ENCODE data around the gene SLC44A5.
"Not testable (repeated sequence)": the region's sequence is repeated elsewhere in the genome, so short reads cannot be mapped to it uniquely, and the experiment has no call there.

Gene SLC44A5

GRCh38 chr1:75293270-75293669 lies 317.6 kb downstream of the SLC44A5 start:
- H3K9ac ChIP-seq (ENCODE audit: low read length), result no peak overlapping the region
- no peak overlapping the region for H3K27ac ChIP-seq (ENCODE audit: low read depth, low read length)
- H3K27me3 ChIP-seq (ENCODE audit: control insufficient read depth in 1 of 2, insufficient read depth in 2 of 2, low read length in 2 of 2), result no peaks in the 10 kb centered on the region
- H3K9me3 ChIP-seq (ENCODE audit: low read length), result no peaks in the 10 kb centered on the region
- no peak overlapping the region for H3K4me3 ChIP-seq (ENCODE audit: low read depth in 1 of 2, low read length in 2 of 2)
- H3K4me1 ChIP-seq (ENCODE audit: insufficient read depth, low read length), result no peaks in the 10 kb centered on the region
- H3K36me3 ChIP-seq (ENCODE audit: insufficient read depth, low read length), result no peaks in the 10 kb centered on the region

- H3K36me3 ChIP-seq (ENCODE audit: insufficient read depth, low read length), result no peaks in the 10 kb centered on the region
- no peaks in the 10 kb centered on the region for H3K9me3 ChIP-seq (ENCODE audit: low read length)
- no peaks in the 10 kb centered on the region for H3K27me3 ChIP-seq (ENCODE audit: control insufficient read depth in 1 of 2, insufficient read depth in 2 of 2, low read length in 2 of 2)
- no peak overlapping the region for H3K9ac ChIP-seq (ENCODE audit: low read length)
- no peak overlapping the region for H3K27ac ChIP-seq (ENCODE audit: low read depth, low read length)
- no peak overlapping the region for H3K4me3 ChIP-seq (ENCODE audit: low read depth in 1 of 2, low read length in 2 of 2)
- H3K4me1 ChIP-seq (ENCODE audit: insufficient read depth, low read length), result no peaks in the 10 kb centered on the region
Measured at GRCh38 chr1:75292013-75292412, 318.9 kb downstream of the SLC44A5 start.

GRCh38 chr1:75276385-75276784 lies 334.5 kb downstream of the SLC44A5 start:
- H3K4me3 ChIP-seq (ENCODE audit: low read depth in 1 of 2, low read length in 2 of 2), result no peak overlapping the region
- H3K9me3 ChIP-seq (ENCODE audit: low read length), result no peaks in the 10 kb centered on the region
- no peak overlapping the region for H3K27ac ChIP-seq (ENCODE audit: low read depth, low read length)
- no peaks in the 10 kb centered on the region for H3K27me3 ChIP-seq (ENCODE audit: control insufficient read depth in 1 of 2, insufficient read depth in 2 of 2, low read length in 2 of 2)
- no peaks in the 10 kb centered on the region for H3K4me1 ChIP-seq (ENCODE audit: insufficient read depth, low read length)
- H3K36me3 ChIP-seq (ENCODE audit: insufficient read depth, low read length), result no peaks in the 10 kb centered on the region
- no peak overlapping the region for H3K9ac ChIP-seq (ENCODE audit: low read length)

- H3K4me1 ChIP-seq (ENCODE audit: insufficient read depth, low read length), result no peaks in the 10 kb centered on the region
- no peak overlapping the region for H3K4me3 ChIP-seq (ENCODE audit: low read depth in 1 of 2, low read length in 2 of 2)
- H3K9me3 ChIP-seq (ENCODE audit: low read length), result no peaks in the 10 kb centered on the region
- H3K9ac ChIP-seq (ENCODE audit: low read length), result no peak overlapping the region
- no peaks in the 10 kb centered on the region for H3K27me3 ChIP-seq (ENCODE audit: control insufficient read depth in 1 of 2, insufficient read depth in 2 of 2, low read length in 2 of 2)
- no peak overlapping the region for H3K27ac ChIP-seq (ENCODE audit: low read depth, low read length)
- H3K36me3 ChIP-seq (ENCODE audit: insufficient read depth, low read length), result no peaks in the 10 kb centered on the region
Measured at GRCh38 chr1:75275631-75276030, 335.3 kb downstream of the SLC44A5 start.

- Histone ChIP-seq H3K9ac (ENCODE audit: low read length) (no peak overlapping the region), H3K36me3 (ENCODE audit: insufficient read depth, low read length) (no peaks in the 10 kb centered on the region), H3K27ac (ENCODE audit: low read depth, low read length) (no peak overlapping the region), H3K4me1 (ENCODE audit: insufficient read depth, low read length) (no peaks in the 10 kb centered on the region), H3K9me3 (ENCODE audit: low read length) (no peaks in the 10 kb centered on the region), H3K27me3 (ENCODE audit: control insufficient read depth in 1 of 2, insufficient read depth in 2 of 2, low read length in 2 of 2) (no peaks in the 10 kb centered on the region), H3K4me3 (ENCODE audit: low read depth in 1 of 2, low read length in 2 of 2) (no peak overlapping the region)
Measured at GRCh38 chr1:75274920-75275506, 335.9 kb downstream of the SLC44A5 start.

GRCh38 chr1:75273110-75273509 lies 337.8 kb downstream of the SLC44A5 start:
- Histone ChIP-seq H3K9me3 (ENCODE audit: low read length) (no peaks in the 10 kb centered on the region), H3K9ac (ENCODE audit: low read length) (no peak overlapping the region), H3K27me3 (ENCODE audit: control insufficient read depth in 1 of 2, insufficient read depth in 2 of 2, low read length in 2 of 2) (no peaks in the 10 kb centered on the region), H3K27ac (ENCODE audit: low read depth, low read length) (no peak overlapping the region), H3K4me1 (ENCODE audit: insufficient read depth, low read length) (no peaks in the 10 kb centered on the region), H3K4me3 (ENCODE audit: low read depth in 1 of 2, low read length in 2 of 2) (no peak overlapping the region), H3K36me3 (ENCODE audit: insufficient read depth, low read length) (no peaks in the 10 kb centered on the region)

- Histone ChIP-seq H3K27ac (ENCODE audit: low read depth, low read length) (no peak overlapping the region), H3K9ac (ENCODE audit: low read length) (no peak overlapping the region), H3K4me3 (ENCODE audit: low read depth in 1 of 2, low read length in 2 of 2) (no peak overlapping the region), H3K36me3 (ENCODE audit: insufficient read depth, low read length) (no peaks in the 10 kb centered on the region), H3K4me1 (ENCODE audit: insufficient read depth, low read length) (no peaks in the 10 kb centered on the region), H3K27me3 (ENCODE audit: control insufficient read depth in 1 of 2, insufficient read depth in 2 of 2, low read length in 2 of 2) (no peaks in the 10 kb centered on the region), H3K9me3 (ENCODE audit: low read length) (no peaks in the 10 kb centered on the region)
Measured at GRCh38 chr1:75265792-75266191, 345.1 kb downstream of the SLC44A5 start.

GRCh38 chr1:75264112-75264511 lies 346.8 kb downstream of the SLC44A5 start:
- H3K4me3 ChIP-seq (ENCODE audit: low read depth in 1 of 2, low read length in 2 of 2), result no peak overlapping the region
- H3K36me3 ChIP-seq (ENCODE audit: insufficient read depth, low read length), result no peaks in the 10 kb centered on the region
- no peaks in the 10 kb centered on the region for H3K27me3 ChIP-seq (ENCODE audit: control insufficient read depth in 1 of 2, insufficient read depth in 2 of 2, low read length in 2 of 2)
- H3K27ac ChIP-seq (ENCODE audit: low read depth, low read length), result no peak overlapping the region
- H3K4me1 ChIP-seq (ENCODE audit: insufficient read depth, low read length), result no peaks in the 10 kb centered on the region
- no peaks in the 10 kb centered on the region for H3K9me3 ChIP-seq (ENCODE audit: low read length)
- no peak overlapping the region for H3K9ac ChIP-seq (ENCODE audit: low read length)

- not testable (repeated sequence) for H3K9ac ChIP-seq (ENCODE audit: low read length); H3K4me1 ChIP-seq (ENCODE audit: insufficient read depth, low read length); H3K9me3 ChIP-seq (ENCODE audit: low read length); H3K4me3 ChIP-seq (ENCODE audit: low read depth in 1 of 2, low read length in 2 of 2); H3K27ac ChIP-seq (ENCODE audit: low read depth, low read length); H3K36me3 ChIP-seq (ENCODE audit: insufficient read depth, low read length); H3K27me3 ChIP-seq (ENCODE audit: control insufficient read depth in 1 of 2, insufficient read depth in 2 of 2, low read length in 2 of 2)
Measured at GRCh38 chr1:75263616-75264015, 347.3 kb downstream of the SLC44A5 start.

GRCh38 chr1:75261946-75262345 lies 349.0 kb downstream of the SLC44A5 start:
- H3K9me3 ChIP-seq (ENCODE audit: low read length); H3K4me1 ChIP-seq (ENCODE audit: insufficient read depth, low read length); H3K4me3 ChIP-seq (ENCODE audit: low read depth in 1 of 2, low read length in 2 of 2); H3K9ac ChIP-seq (ENCODE audit: low read length); H3K36me3 ChIP-seq (ENCODE audit: insufficient read depth, low read length); H3K27me3 ChIP-seq (ENCODE audit: control insufficient read depth in 1 of 2, insufficient read depth in 2 of 2, low read length in 2 of 2); H3K27ac ChIP-seq (ENCODE audit: low read depth, low read length): not testable (repeated sequence)

- Histone ChIP-seq H3K9ac (ENCODE audit: low read length) (no peak overlapping the region), H3K9me3 (ENCODE audit: low read length) (no peaks in the 10 kb centered on the region), H3K4me3 (ENCODE audit: low read depth in 1 of 2, low read length in 2 of 2) (no peak overlapping the region), H3K27ac (ENCODE audit: low read depth, low read length) (no peak overlapping the region), H3K36me3 (ENCODE audit: insufficient read depth, low read length) (no peaks in the 10 kb centered on the region), H3K4me1 (ENCODE audit: insufficient read depth, low read length) (no peaks in the 10 kb centered on the region), H3K27me3 (ENCODE audit: control insufficient read depth in 1 of 2, insufficient read depth in 2 of 2, low read length in 2 of 2) (no peaks in the 10 kb centered on the region)
Measured at GRCh38 chr1:75258351-75258750, 352.6 kb downstream of the SLC44A5 start.

- Histone ChIP-seq H3K9ac (ENCODE audit: low read length) (no peak overlapping the region), H3K36me3 (ENCODE audit: insufficient read depth, low read length) (no peaks in the 10 kb centered on the region), H3K4me3 (ENCODE audit: low read depth in 1 of 2, low read length in 2 of 2) (no peak overlapping the region), H3K9me3 (ENCODE audit: low read length) (no peaks in the 10 kb centered on the region), H3K27me3 (ENCODE audit: control insufficient read depth in 1 of 2, insufficient read depth in 2 of 2, low read length in 2 of 2) (no peaks in the 10 kb centered on the region), H3K4me1 (ENCODE audit: insufficient read depth, low read length) (no peaks in the 10 kb centered on the region), H3K27ac (ENCODE audit: low read depth, low read length) (no peak overlapping the region)
Measured at GRCh38 chr1:75257424-75257823, 353.5 kb downstream of the SLC44A5 start.

All from muscle layer of colon (tissue), 2 donors.